ENCODE data around the gene PACSIN3.

Gene PACSIN3

DNA sequence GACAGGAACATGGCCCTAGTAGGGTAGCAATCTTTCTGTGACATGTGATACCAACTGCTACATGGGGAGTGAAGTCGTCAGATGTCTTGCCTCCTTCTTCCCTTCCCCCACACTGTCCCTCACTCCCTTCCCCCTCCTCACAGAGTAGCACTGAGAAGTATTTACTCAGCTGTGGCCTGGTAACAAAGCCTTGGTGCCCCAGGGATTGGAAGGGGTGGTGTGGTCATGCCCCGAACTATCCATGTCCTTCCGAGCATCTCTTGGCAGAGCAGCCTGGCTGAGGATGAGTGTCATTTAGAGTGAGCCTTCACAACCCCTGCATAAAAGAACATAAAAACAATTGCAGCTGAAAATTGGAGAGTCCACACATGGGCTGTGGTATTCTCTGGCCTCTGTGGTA lies 55.7 kb downstream of the PACSIN3 start:
- Mint-ChIP-seq H3K4me3 (no peak overlapping the region), H3K4me1 (peaks cover 11% of the 10 kb centered on the region), H3K36me3 (ENCODE audit: low read depth) (peaks cover 3% of the 10 kb centered on the region)

More for the DNA sequence above, 55.7 kb downstream of the PACSIN3 start:
- TF ChIP-seq CTCF (IDR thresholded peaks at IDR 0.05; ENCODE audit: unreplicated experiment in 3 of 3) = no peak
- Mint-ChIP-seq H3K27me3 (ENCODE audit: low read depth) (peaks cover 4% of the 10 kb centered on the region), H3K27ac (no peak overlapping the region), H3K9me3 (no peaks in the 10 kb centered on the region)

Data from nephron (organoid).